H9 (cell line): ENCODE measurements around the gene ANKRD13D. TPM values are rescaled to one million over a fixed set of nuclear protein-coding genes. Genes with fewer than 3 reads are reported as not detected.
A peak's percentile ranks its signal among the peaks of the same experiment; 100 is the strongest.

Experiments
- DNase-seq: peaks from one replicate; pipeline ENCODE4 v3.0.0-alpha.2; 2017
- H2AFZ ChIP-seq: one replicate; pipeline ENCODE4 v1.6.1; 2013; ENCODE audit warnings: mild to moderate bottlenecking, low read length, control low read depth, moderate library complexity
- H2AK5ac ChIP-seq: 2 replicates; pipeline ENCODE4 v1.6.1; 2013; ENCODE audit warnings: low read length, control low read depth, mixed read lengths; ENCODE audit not compliant: insufficient read length
- H2BK120ac ChIP-seq: one replicate; pipeline ENCODE4 v1.6.1; 2013; ENCODE audit warnings: low read depth, mild to moderate bottlenecking, low read length, control low read depth, inconsistent platforms; ENCODE audit not compliant: poor library complexity, severe bottlenecking
- H2BK12ac ChIP-seq: 2 replicates; pipeline ENCODE4 v1.6.1; 2013; ENCODE audit warnings: low read length, control low read depth, mixed read lengths, low read depth; ENCODE audit not compliant: insufficient read length
- H2BK15ac ChIP-seq: 2 replicates; pipeline ENCODE4 v1.6.1; 2013; ENCODE audit warnings: low read depth, low read length, control low read depth
- H2BK20ac ChIP-seq: one replicate; pipeline ENCODE4 v1.6.1; 2013; ENCODE audit warnings: low read depth, mild to moderate bottlenecking, low read length, control low read depth, inconsistent platforms; ENCODE audit not compliant: poor library complexity, severe bottlenecking
- H2BK5ac ChIP-seq: 2 replicates; pipeline ENCODE4 v1.6.1; 2013; ENCODE audit warnings: low read length, control low read depth, mixed read lengths; ENCODE audit not compliant: insufficient read length
- H3K14ac ChIP-seq: 2 replicates; pipeline ENCODE4 v1.6.1; 2013; ENCODE audit warnings: low read length, control low read depth; ENCODE audit not compliant: insufficient read depth
- H3K18ac ChIP-seq: 2 replicates; pipeline ENCODE4 v1.6.1; 2013; ENCODE audit warnings: low read depth, mild to moderate bottlenecking, mixed read lengths, low read length, control low read depth; ENCODE audit not compliant: insufficient read length
- H3K23ac ChIP-seq: 2 replicates; pipeline ENCODE4 v1.6.1; 2013; ENCODE audit warnings: low read length, control low read depth, mixed read lengths, low read depth; ENCODE audit not compliant: insufficient read length
- H3K23me2 ChIP-seq: 2 replicates; pipeline ENCODE4 v1.6.1; 2013; ENCODE audit warnings: low read depth, mild to moderate bottlenecking, mixed read lengths, low read length, control low read depth; ENCODE audit not compliant: insufficient read length, poor library complexity, severe bottlenecking
- H3K27ac ChIP-seq: 2 replicates; pipeline ENCODE4 v1.5.1; 2013; ENCODE audit warnings: low read length, control low read depth, mixed read lengths, low read depth; ENCODE audit not compliant: insufficient read length
- H3K27me3 ChIP-seq: 2 replicates; pipeline ENCODE4 v1.6.1; 2013; ENCODE audit warnings: low read length, control low read depth, inconsistent platforms; ENCODE audit not compliant: insufficient read depth
- H3K4ac ChIP-seq: 2 replicates; pipeline ENCODE4 v1.6.1; 2013; ENCODE audit warnings: low read depth, mild to moderate bottlenecking, control low read depth, inconsistent platforms, low read length, moderate library complexity
- H3K4me1 ChIP-seq: 2 replicates; pipeline ENCODE4 v1.6.1; 2013; ENCODE audit warnings: low read length, control low read depth, inconsistent platforms; ENCODE audit not compliant: insufficient read depth
- H3K4me2 ChIP-seq: 2 replicates; pipeline ENCODE4 v1.6.1; 2013; ENCODE audit warnings: low read length, control low read depth, mixed read lengths; ENCODE audit not compliant: insufficient read length, insufficient read depth
- H3K56ac ChIP-seq: 2 replicates; pipeline ENCODE4 v1.6.1; 2013; ENCODE audit warnings: low read depth, mild to moderate bottlenecking, mixed read lengths, low read length, control low read depth; ENCODE audit not compliant: insufficient read length
- H3K79me1 ChIP-seq: 2 replicates; pipeline ENCODE4 v1.6.1; 2013; ENCODE audit warnings: low read depth, mild to moderate bottlenecking, moderate library complexity, low read length, control low read depth, inconsistent platforms; ENCODE audit not compliant: insufficient read depth, poor library complexity, severe bottlenecking
- H3K79me2 ChIP-seq: 2 replicates; pipeline ENCODE4 v1.6.1; 2013; ENCODE audit warnings: low read length, control low read depth, inconsistent platforms; ENCODE audit not compliant: insufficient read depth
- H3K9ac ChIP-seq: 2 replicates; pipeline ENCODE4 v1.6.1; 2013; ENCODE audit warnings: low read length, control low read depth, mixed read lengths; ENCODE audit not compliant: insufficient read length; ENCODE audit errors: extremely low read depth
- H3K9me3 ChIP-seq: one replicate; pipeline ENCODE4 v1.6.1; 2013; ENCODE audit warnings: low read depth, low read length, inconsistent platforms; ENCODE audit not compliant: control insufficient read depth
- H3T11ph ChIP-seq: one replicate; pipeline ENCODE4 v1.6.1; 2013; ENCODE audit warnings: mild to moderate bottlenecking, low read length, control low read depth, inconsistent platforms
- H4K20me1 ChIP-seq: one replicate; pipeline ENCODE4 v1.6.1; 2013; ENCODE audit not compliant: control insufficient read depth, insufficient read length, insufficient read depth
- H4K5ac ChIP-seq: 2 replicates; pipeline ENCODE4 v1.6.1; 2013; ENCODE audit warnings: low read depth, mild to moderate bottlenecking, mixed read lengths, low read length, control low read depth; ENCODE audit not compliant: insufficient read length
- H4K8ac ChIP-seq: replicated peaks from 2 replicates; pipeline ENCODE4 v1.6.1; 2013; ENCODE audit warnings: low read length, control low read depth, mixed read lengths, low read depth; ENCODE audit not compliant: insufficient read length
- H4K91ac ChIP-seq: 2 replicates; pipeline ENCODE4 v1.6.1; 2013; ENCODE audit warnings: low read depth, mild to moderate bottlenecking, moderate library complexity, mixed read lengths, low read length, control low read depth; ENCODE audit not compliant: insufficient read length
- H3K27ac Mint-ChIP-seq, 3 experiments: 2 replicates in 2 of 3; 3 replicates in 1 of 3; pipeline ENCODE4 v1.8.0; 2020 to 2021; ENCODE audit warnings: mixed read lengths in 3 of 3, mild to moderate bottlenecking in 1 of 3, moderate library complexity in 1 of 3
- H3K27me3 Mint-ChIP-seq: 2 replicates; pipeline ENCODE4 v1.8.0; 2021; ENCODE audit warnings: low read depth, mild to moderate bottlenecking, moderate library complexity, mixed read lengths
- H3K36me3 Mint-ChIP-seq, 3 experiments: 2 replicates in 2 of 3; 3 replicates in 1 of 3; pipeline ENCODE4 v1.8.0; 2020 to 2021; ENCODE audit warnings: low read depth in 3 of 3, mixed read lengths in 3 of 3; ENCODE audit not compliant: insufficient read depth in 1 of 3
- H3K4me1 Mint-ChIP-seq, 2 experiments: 2 replicates each; pipeline ENCODE4 v1.8.0; 2020; ENCODE audit warnings: mixed read lengths in 2 of 2
- H3K4me3 Mint-ChIP-seq, 2 experiments: 2 replicates in 1 of 2; 3 replicates in 1 of 2; pipeline ENCODE4 v1.8.0; 2020 to 2021; ENCODE audit warnings: mild to moderate bottlenecking in 2 of 2, mixed read lengths in 2 of 2, moderate library complexity in 1 of 2
- H3K9me3 Mint-ChIP-seq, 2 experiments: 2 replicates in 1 of 2; 3 replicates in 1 of 2; pipeline ENCODE4 v1.8.0; 2020; ENCODE audit warnings: mild to moderate bottlenecking in 2 of 2, mixed read lengths in 2 of 2, moderate library complexity in 1 of 2
- CTCF ChIP-seq: fragments of 200-600 bp; sonication (generic); conservative IDR thresholded peaks from 3 replicates; pipeline ENCODE4 v1.8.0; 2021; ENCODE audit warnings: antibody characterized with exemption, mild to moderate bottlenecking
- WGBS: extraction: QIAGEN DNeasy Blood & Tissue Kit; methylation state at CpG from one replicate; pipeline ENCODE4 v1.1.7; 2013; ENCODE audit warnings: missing lambda C conversion rate, low lambda C conversion rate, mixed read lengths; ENCODE audit not compliant: insufficient read length; ENCODE audit errors: extremely low coverage; 5-methylcytosine and 5-hydroxymethylcytosine counted together
- total RNA-seq: library from RNA; stranded (reverse); gene quantifications from 2 replicates; pipeline ENCODE4 v1.2.1, GENCODE V29; 2021

The ANKRD13D gene
- total RNA-seq, 1 experiment from 2014 or later = 42.1 TPM

- H3K18ac ChIP-seq = no peak overlapping the region
- peaks cover 0 to 27% (median 10%) of the 10 kb centered on the region in 3 experiments; a peak in 4 of 7 replicates for H3K36me3 Mint-ChIP-seq
- no peak overlapping the region for H3K9ac ChIP-seq
Observed at GRCh38 chr11:67304511-67305113, 15.5 kb downstream of the ANKRD13D start.

More at GRCh38 chr11:67304511-67305113, 15.5 kb downstream of the ANKRD13D start:
- peak overlapping the region; percentile 65 for H3K4me2 ChIP-seq
- no peak overlapping the region for H4K91ac ChIP-seq
- H3K27ac ChIP-seq = no peak overlapping the region
- H3K9me3 Mint-ChIP-seq = no peaks in the 10 kb centered on the region
- no peak overlapping the region for H3K23ac ChIP-seq
- H2AFZ ChIP-seq = no peak overlapping the region
- WGBS = no CpG with 5 or more reads among the region's 14 CpGs
- no peak overlapping the region for H4K5ac ChIP-seq
- peak overlapping the region; percentile 65 to 74; a peak in 4 of 5 replicates for H3K4me3 Mint-ChIP-seq
- H3K4me1 Mint-ChIP-seq = peaks cover 11 to 16% of the 10 kb centered on the region in 2 experiments
- H4K20me1 ChIP-seq = no peaks in the 10 kb centered on the region
- no peak overlapping the region for H3K56ac ChIP-seq
- H3K27ac Mint-ChIP-seq = no peak overlapping the region; a peak in 1 of 7 replicates
- TF ChIP-seq CTCF = no peak
- no peaks in the 10 kb centered on the region for H3K79me1 ChIP-seq
- no peak overlapping the region for H3K4ac ChIP-seq
- H2BK12ac ChIP-seq = no peak overlapping the region
- peaks cover 16% of the 10 kb centered on the region for H3K23me2 ChIP-seq
- no peaks in the 10 kb centered on the region for H3K79me2 ChIP-seq
- no peak overlapping the region for H2AK5ac ChIP-seq
- peak; percentile 28 for DNase-seq
- no peaks in the 10 kb centered on the region for H3K4me1 ChIP-seq
- no peak overlapping the region for H2BK15ac ChIP-seq
- no peaks in the 10 kb centered on the region for H3K27me3 ChIP-seq
- H3K14ac ChIP-seq = no peak overlapping the region; the same call in 1 of the 2 replicates
- H2BK20ac ChIP-seq = no peak overlapping the region
- H2BK5ac ChIP-seq = no peak overlapping the region
- no peak overlapping the region for H4K8ac ChIP-seq
- H2BK120ac ChIP-seq = no peak overlapping the region
- peaks cover 6% of the 10 kb centered on the region for H3K27me3 Mint-ChIP-seq
- no peaks in the 10 kb centered on the region for H3K9me3 ChIP-seq
- H3T11ph ChIP-seq = no peak overlapping the region
